H1 (cell line): ENCODE data around the gene CD58.

Experiments used
- ATF3 ChIP-seq: IDR thresholded peaks from 2 replicates; pipeline ENCODE4 v1.6.1; 2011; ENCODE audit warnings: low read depth, mild to moderate bottlenecking, low read length; ENCODE audit not compliant: insufficient read depth
- CTCF ChIP-seq, 3 experiments: IDR thresholded peaks; 1 replicate in 2 of 3; 2 replicates in 1 of 3; pipeline versions ENCODE4 v1.5.1 to v1.6.1; 2011; ENCODE audit warnings: low read length in 3 of 3, mild to moderate bottlenecking in 3 of 3, inconsistent platforms in 2 of 3, low read depth in 1 of 3, moderate library complexity in 1 of 3; ENCODE audit not compliant: insufficient read depth in 1 of 3; ENCODE audit errors: control extremely low read depth in 1 of 3
- POLR2A ChIP-seq, 2 experiments: IDR thresholded peaks; 1 replicate in 1 of 2; 2 replicates in 1 of 2; pipeline ENCODE4 v1.6.1; 2011; ENCODE audit warnings: low read depth in 2 of 2, low read length in 2 of 2, mild to moderate bottlenecking in 2 of 2; ENCODE audit errors: control extremely low read depth in 1 of 2
- RBBP5 ChIP-seq: IDR thresholded peaks from 2 replicates; pipeline ENCODE4 v1.7.1; 2012; ENCODE audit warnings: low read depth, mild to moderate bottlenecking, inconsistent platforms, low read length, moderate library complexity, borderline replicate concordance
- SUZ12 ChIP-seq: fragments of 200-600 bp; sonication (generic); IDR thresholded peaks from 2 replicates; pipeline ENCODE4 v1.6.1; 2012; ENCODE audit warnings: mild to moderate bottlenecking, inconsistent platforms, low read length, moderate library complexity, mixed read lengths
- TAF1 ChIP-seq: IDR thresholded peaks from 2 replicates; pipeline ENCODE4 v1.6.1; 2011; ENCODE audit warnings: mild to moderate bottlenecking, low read depth, low read length

DNA sequence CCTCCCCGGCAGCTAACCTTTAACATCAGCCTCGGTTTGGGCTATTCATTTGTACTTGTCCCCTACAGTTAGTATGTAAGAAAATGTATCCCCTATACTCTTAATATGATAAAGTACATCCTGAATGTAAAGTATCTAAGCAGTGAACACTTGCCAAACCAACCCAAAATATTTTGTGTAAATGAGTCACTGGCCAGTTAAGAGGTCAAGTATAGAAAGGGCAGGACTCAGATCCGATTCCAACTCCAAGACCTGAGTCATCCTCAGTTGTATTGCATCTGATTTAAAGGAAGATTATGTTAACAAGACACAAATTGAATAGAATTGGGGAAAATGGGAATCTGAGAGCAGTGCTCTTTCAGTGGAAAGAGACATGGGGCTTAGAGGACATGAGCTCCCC lies 84.4 kb downstream of the CD58 start:
- TF ChIP-seq ATF3 = no peak
- TF ChIP-seq RBBP5 = no peak
- no peak for TF ChIP-seq CTCF (IDR thresholded peaks at IDR 0.05; ENCODE audit: control extremely low read depth in 1 of 3, insufficient read depth in 1 of 3, low read depth in 1 of 3, low read length in 3 of 3)
- TF ChIP-seq SUZ12 = no peak
- TF ChIP-seq TAF1 = no peak
- TF ChIP-seq POLR2A (IDR thresholded peaks at IDR 0.05; ENCODE audit: control extremely low read depth in 1 of 2, low read depth in 2 of 2, low read length in 2 of 2) = no peak
